Epithelial cell of proximal tubule (primary cell): ENCODE data around the gene LRP8. TPM values are rescaled to one million over a fixed set of nuclear protein-coding genes. Genes with fewer than 3 reads are reported as not detected.

Source experiments
- DNase-seq: peaks from one replicate; pipeline ENCODE4 v3.0.0-alpha.2; 2011; ENCODE audit warnings: low read depth
- H3K4me3 ChIP-seq: 2 replicates; pipeline ENCODE4 v1.5.1; 2011; ENCODE audit warnings: low read depth, mild to moderate bottlenecking, low read length
- total RNA-seq: library from RNA; depleted of rRNA; stranded (reverse); fragments of >200 nt; gene quantifications from 2 replicates; pipeline ENCODE4 v1.2.3, GENCODE V29; 2015
- TF ChIP-seq, protein P1 (sequence below): conservative IDR thresholded peaks from 2 replicates; pipeline ENCODE4 v1.5.1; 2012; ENCODE audit warnings: low read depth, mild to moderate bottlenecking, low read length

The LRP8 gene
- total RNA-seq, 1 donor from 2014 or later, result 16.1 TPM

DNA sequence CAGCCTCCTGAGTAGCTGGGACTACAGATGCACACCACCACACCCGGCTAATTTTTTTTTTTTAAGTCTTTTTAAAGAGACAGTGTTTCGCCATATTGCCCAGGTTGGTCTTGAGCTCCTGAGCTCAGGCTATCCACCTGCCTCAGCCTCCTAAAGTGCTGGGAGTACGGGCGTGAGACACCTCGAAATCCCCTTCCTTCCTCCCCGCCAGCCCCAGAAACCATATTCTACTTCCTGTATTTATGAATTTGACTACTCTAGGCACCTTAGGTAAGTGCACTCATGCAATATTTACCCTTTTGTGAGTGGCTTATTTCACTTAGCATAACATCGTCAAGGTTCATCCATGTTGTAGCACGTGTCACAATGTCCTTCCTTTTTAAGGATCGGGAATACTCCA, 6.9 kb upstream of the LRP8 start:
- DNase-seq, result no peak
- no peak overlapping the region for H3K4me3 ChIP-seq
- TF ChIP-seq, protein P1, sequence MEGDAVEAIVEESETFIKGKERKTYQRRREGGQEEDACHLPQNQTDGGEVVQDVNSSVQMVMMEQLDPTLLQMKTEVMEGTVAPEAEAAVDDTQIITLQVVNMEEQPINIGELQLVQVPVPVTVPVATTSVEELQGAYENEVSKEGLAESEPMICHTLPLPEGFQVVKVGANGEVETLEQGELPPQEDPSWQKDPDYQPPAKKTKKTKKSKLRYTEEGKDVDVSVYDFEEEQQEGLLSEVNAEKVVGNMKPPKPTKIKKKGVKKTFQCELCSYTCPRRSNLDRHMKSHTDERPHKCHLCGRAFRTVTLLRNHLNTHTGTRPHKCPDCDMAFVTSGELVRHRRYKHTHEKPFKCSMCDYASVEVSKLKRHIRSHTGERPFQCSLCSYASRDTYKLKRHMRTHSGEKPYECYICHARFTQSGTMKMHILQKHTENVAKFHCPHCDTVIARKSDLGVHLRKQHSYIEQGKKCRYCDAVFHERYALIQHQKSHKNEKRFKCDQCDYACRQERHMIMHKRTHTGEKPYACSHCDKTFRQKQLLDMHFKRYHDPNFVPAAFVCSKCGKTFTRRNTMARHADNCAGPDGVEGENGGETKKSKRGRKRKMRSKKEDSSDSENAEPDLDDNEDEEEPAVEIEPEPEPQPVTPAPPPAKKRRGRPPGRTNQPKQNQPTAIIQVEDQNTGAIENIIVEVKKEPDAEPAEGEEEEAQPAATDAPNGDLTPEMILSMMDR, result no peak

DNA sequence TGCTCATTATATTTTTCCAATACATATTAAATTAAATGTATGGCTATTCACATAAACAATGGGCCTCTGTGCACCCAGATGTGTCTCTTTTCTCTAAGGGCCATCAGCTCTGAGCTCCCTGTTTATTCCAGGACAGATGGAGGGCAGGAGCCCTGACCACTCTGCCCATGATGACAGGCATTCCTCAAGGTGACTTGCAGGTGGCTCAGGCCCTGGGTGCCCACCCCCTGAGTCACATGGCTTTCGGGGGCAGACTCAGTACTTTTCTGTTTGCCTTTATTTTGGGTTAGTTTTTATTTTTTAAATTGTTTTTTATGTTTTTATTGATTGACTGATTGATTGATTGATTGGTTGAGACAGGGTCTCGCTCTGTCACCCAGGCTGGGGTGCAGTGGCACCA, 6.4 kb upstream of the LRP8 start:
- H3K4me3 ChIP-seq, result no peak overlapping the region
- TF ChIP-seq, protein P1, result no peak
- DNase-seq, result no peak

DNA sequence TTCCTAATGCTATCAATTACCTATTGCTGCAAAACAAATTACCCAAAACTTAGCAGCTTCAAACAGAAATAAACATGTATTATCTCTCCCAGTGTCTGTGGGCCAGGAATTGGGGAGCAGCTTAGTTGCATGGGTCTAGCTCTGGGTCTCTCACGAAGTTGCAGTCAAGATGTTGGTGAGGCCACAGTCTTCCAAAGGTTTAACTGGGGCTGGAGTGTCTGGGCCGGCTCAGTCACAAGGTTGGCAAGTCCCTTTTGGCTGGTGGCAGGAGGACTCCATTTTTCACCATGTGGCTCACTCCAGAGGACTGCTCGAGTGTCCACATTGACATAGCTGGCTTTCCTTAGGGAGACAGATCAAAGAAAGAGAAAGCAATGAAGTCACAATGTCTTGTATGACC, 5.0 kb upstream of the LRP8 start:
- no peak overlapping the region for H3K4me3 ChIP-seq
- TF ChIP-seq, protein P1, result no peak
- DNase-seq, result no peak

DNA sequence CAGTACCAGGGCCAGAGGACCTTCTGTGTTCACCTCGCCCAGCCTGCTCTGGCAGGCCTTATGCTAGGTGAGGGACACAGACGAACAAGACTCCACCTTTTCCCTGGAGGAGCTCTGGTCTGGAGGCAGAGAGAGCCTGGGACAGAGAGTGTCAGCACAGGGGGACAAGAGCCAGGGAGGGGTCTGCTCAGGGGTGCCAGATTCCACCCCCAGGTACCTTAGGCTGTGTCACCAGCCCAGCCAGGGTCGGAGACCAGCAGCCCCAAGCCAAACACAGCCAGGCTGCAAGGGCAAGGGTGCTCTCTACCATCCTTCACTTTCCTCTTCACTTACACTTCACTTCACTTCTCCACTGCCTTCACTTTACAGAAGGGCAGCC, 4.3 kb upstream of the LRP8 start:
- TF ChIP-seq, protein P1, result no peak
- no peak for DNase-seq
- no peak overlapping the region for H3K4me3 ChIP-seq

DNA sequence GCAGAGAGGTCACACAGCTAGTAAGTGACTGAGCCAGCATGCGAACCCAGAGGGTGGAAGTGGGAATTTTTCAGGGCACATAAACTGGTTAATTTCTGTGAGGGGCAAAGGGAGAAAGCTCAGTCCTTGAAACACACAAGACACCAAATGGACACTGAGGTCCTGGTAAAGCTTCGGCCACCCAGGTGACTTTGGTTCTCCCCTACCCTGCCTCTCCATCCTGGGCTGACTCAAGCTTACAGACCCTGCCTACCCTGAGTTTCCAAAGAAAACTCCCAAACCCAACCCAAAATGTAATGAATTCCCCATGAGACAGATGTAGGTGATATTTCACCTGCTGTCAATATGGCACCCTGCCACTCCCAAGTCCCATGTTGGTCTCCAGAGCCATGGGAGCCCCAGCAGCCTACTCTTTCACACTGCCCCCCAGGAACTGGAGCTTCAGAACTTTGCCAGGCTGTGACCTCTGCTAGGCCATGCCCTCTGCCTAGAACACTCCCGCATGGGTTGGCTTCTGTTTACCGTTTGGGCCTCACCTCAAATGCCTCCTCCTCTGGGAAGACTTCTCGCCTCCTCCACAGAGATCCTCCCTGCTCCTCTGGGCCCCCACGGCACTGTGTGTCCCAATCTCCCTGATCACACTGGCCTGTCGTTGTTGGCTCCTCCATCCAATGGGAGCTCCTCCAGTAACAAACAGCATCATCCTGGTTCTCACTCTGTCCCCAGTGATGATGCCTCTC, 3.7 kb upstream of the LRP8 start:
- no peak for DNase-seq

DNA sequence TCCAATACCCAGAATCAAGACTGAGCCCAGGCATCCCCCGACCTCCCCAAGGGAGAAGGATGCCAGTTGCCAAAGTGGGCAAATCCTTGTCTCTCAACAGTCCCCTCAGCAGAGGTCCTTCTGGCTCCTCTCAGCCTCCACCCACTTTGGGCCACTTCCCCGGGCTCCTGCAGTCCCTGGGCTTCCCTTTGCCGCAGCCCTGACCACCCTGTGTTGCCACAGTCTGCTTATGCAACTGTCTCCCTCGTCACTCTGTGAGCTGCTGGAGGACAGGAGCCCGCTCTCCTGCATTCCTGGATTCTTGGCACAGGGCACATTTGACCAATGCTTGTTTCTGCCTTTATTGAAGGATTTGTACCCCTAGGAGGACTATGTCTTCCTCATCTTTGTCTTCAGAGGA, 2.9 kb upstream of the LRP8 start:
- no peak for DNase-seq
- no peak overlapping the region for H3K4me3 ChIP-seq
- TF ChIP-seq, protein P1, result no peak

More for the DNA sequence above, 3.7 kb upstream of the LRP8 start:
- H3K4me3 ChIP-seq, result no peak overlapping the region
- TF ChIP-seq, protein P1, result no peak
